ENCODE data around the gene POU2F2.
A peak's percentile ranks its signal among the peaks of the same experiment; 100 is the strongest.

The POU2F2 gene

GRCh38 chr19:42079886-42080763 is 52.1 kb downstream of the POU2F2 start:
- no peak for DNase-seq (ENCODE audit: low read depth)

- no peak for DNase-seq (ENCODE audit: low read depth)
These were observed 53.0 kb downstream of the POU2F2 start for GRCh38 chr19:42079276-42079669.

GRCh38 chr19:42078538-42079275 is 53.5 kb downstream of the POU2F2 start:
- DNase-seq (ENCODE audit: low read depth) = no peak

GRCh38 chr19:42078058-42078457 is 54.2 kb downstream of the POU2F2 start:
- no peak for DNase-seq (ENCODE audit: low read depth)

- no peak for DNase-seq (ENCODE audit: low read depth)
These were observed 55.8 kb downstream of the POU2F2 start for GRCh38 chr19:42076380-42076944.

- DNase-seq (ENCODE audit: low read depth) = peak; percentile 96
These were observed 56.4 kb downstream of the POU2F2 start, which contains the start of gene ZNF574 for GRCh38 chr19:42075616-42076379. ZNF574 (plus strand) TSS chr19:42076166; CDS start chr19:42078607, 2,441 bp downstream.

- no peak for DNase-seq (ENCODE audit: low read depth)
These were observed 57.0 kb downstream of the POU2F2 start for GRCh38 chr19:42075364-42075615.

GRCh38 chr19:42074513-42075363 is 57.5 kb downstream of the POU2F2 start:
- DNase-seq (ENCODE audit: low read depth) = no peak

- DNase-seq (ENCODE audit: low read depth) = no peak
These were observed 61.0 kb downstream of the POU2F2 start for GRCh38 chr19:42071247-42071646.

GRCh38 chr19:42069619-42070351 is 62.5 kb downstream of the POU2F2 start, which contains the start of gene GRIK5:
GRIK5 (minus strand) TSS chr19:42070206; CDS start chr19:42065770, 4,436 bp downstream.
- no peak for DNase-seq (ENCODE audit: low read depth)

GRCh38 chr19:42068756-42069571 is 63.3 kb downstream of the POU2F2 start:
- DNase-seq (ENCODE audit: low read depth) = no peak

GRCh38 chr19:42068361-42068755 is 63.9 kb downstream of the POU2F2 start:
- no peak for DNase-seq (ENCODE audit: low read depth)

- no peak for DNase-seq (ENCODE audit: low read depth)
These were observed 64.8 kb downstream of the POU2F2 start for GRCh38 chr19:42067315-42067888.

- no peak for DNase-seq (ENCODE audit: low read depth)
These were observed 66.0 kb downstream of the POU2F2 start for GRCh38 chr19:42066075-42066754.

- no peak for DNase-seq (ENCODE audit: low read depth)
These were observed 66.7 kb downstream of the POU2F2 start for GRCh38 chr19:42065511-42065910.

GRCh38 chr19:42065051-42065450 is 67.2 kb downstream of the POU2F2 start:
- no peak for DNase-seq (ENCODE audit: low read depth)

GRCh38 chr19:42064432-42064831 is 67.8 kb downstream of the POU2F2 start:
- DNase-seq (ENCODE audit: low read depth) = no peak

GRCh38 chr19:42062381-42062780 is 69.9 kb downstream of the POU2F2 start:
- no peak for DNase-seq (ENCODE audit: low read depth)

GRCh38 chr19:42060117-42060516 is 72.1 kb downstream of the POU2F2 start:
- no peak for DNase-seq (ENCODE audit: low read depth)
